SK-N-SH (cell line): ENCODE results near the gene MIGA1. TPM values are rescaled to one million over a fixed set of nuclear protein-coding genes. Genes with fewer than 3 reads are reported as not detected.

Experiments used
- CTCF ChIA-PET: fragments of 300-600, 350-600 bp; formaldehyde crosslinking; extraction: SDS; loops from one replicate; lab custom pipeline; 2021; lab: Yijun Ruan, JAX
- POLR2A ChIA-PET: fragments of 350-600 bp; sonication (Branson Sonifier 250); formaldehyde crosslinking; extraction: SDS; loops from one replicate; lab custom pipeline; 2020; ENCODE audit warnings: antibody characterized with exemption, inconsistent platforms; lab: Yijun Ruan, JAX
- DNase-seq: peaks from one replicate; pipeline ENCODE4 v3.0.0; 2012
- H2AFZ ChIP-seq: fragments of 200-600 bp; sonication (generic); 2 replicates; pipeline ENCODE4 v1.8.1; 2016; ENCODE audit warnings: antibody characterized with exemption, mild to moderate bottlenecking, low read depth
- H3F3A ChIP-seq: fragments of 200-600 bp; sonication (generic); replicated peaks from 2 replicates; pipeline ENCODE3; 2016; ENCODE audit warnings: antibody characterized with exemption, mild to moderate bottlenecking; ENCODE audit not compliant: insufficient read depth
- H3K27ac ChIP-seq, 2 experiments: fragments of 200-500 bp in 1 of 2; fragments of 200-600 bp in 1 of 2; sonication (Bioruptor generic) in 1 of 2; sonication (generic), shearing (Covaris generic) in 1 of 2; 2 replicates each; pipeline versions ENCODE4 v1.5.1 to v1.6.1; 2014 to 2016; ENCODE audit warnings: low read depth in 2 of 2, inconsistent platforms in 1 of 2, low read length in 1 of 2, mild to moderate bottlenecking in 1 of 2, mixed read lengths in 1 of 2
- H3K27me3 ChIP-seq: fragments of 200-600 bp; sonication (generic), shearing (Covaris generic); 2 replicates; pipeline ENCODE4 v1.6.1; 2016; ENCODE audit warnings: mixed run types; ENCODE audit not compliant: insufficient read depth
- H3K36me3 ChIP-seq, 2 experiments: fragments of 200-500 bp in 1 of 2; fragments of 200-600 bp in 1 of 2; sonication (Bioruptor generic) in 1 of 2; sonication (generic) in 1 of 2; replicated peaks in 1 of 2; 2 replicates each; pipeline versions ENCODE3 to v1.5.1; 2014 to 2016; ENCODE audit warnings: low read length in 1 of 2, mild to moderate bottlenecking in 1 of 2; ENCODE audit not compliant: insufficient read depth in 2 of 2, control insufficient read depth in 1 of 2
- H3K4me1 ChIP-seq, 2 experiments: fragments of 200-500 bp in 1 of 2; fragments of 200-600 bp in 1 of 2; sonication (Bioruptor generic) in 1 of 2; sonication (generic), shearing (Covaris generic) in 1 of 2; 2 replicates each; pipeline versions ENCODE4 v1.5.1 to v1.6.1; 2014 to 2016; ENCODE audit warnings: low read depth in 1 of 2, low read length in 1 of 2, mixed run types in 1 of 2; ENCODE audit not compliant: insufficient read depth in 2 of 2, control insufficient read depth in 1 of 2
- H3K4me2 ChIP-seq: fragments of 200-600 bp; sonication (generic), shearing (Covaris generic); 2 replicates; pipeline ENCODE4 v1.6.1; 2017; ENCODE audit warnings: mixed run types
- H3K4me3 ChIP-seq, 2 experiments: fragments of 200-500 bp in 1 of 2; fragments of 200-600 bp in 1 of 2; sonication (Bioruptor generic) in 1 of 2; sonication (generic), shearing (Covaris generic) in 1 of 2; 2 replicates each; pipeline versions ENCODE4 v1.5.1 to v1.8.1; 2014 to 2016; ENCODE audit warnings: low read depth in 2 of 2, inconsistent platforms in 1 of 2, low read length in 1 of 2, mild to moderate bottlenecking in 1 of 2, mixed read lengths in 1 of 2, moderate library complexity in 1 of 2
- H3K79me2 ChIP-seq: fragments of 200-600 bp; sonication (generic); 2 replicates; pipeline ENCODE4 v1.8.1; 2017; ENCODE audit warnings: mild to moderate bottlenecking; ENCODE audit not compliant: insufficient read depth
- H3K9ac ChIP-seq: fragments of 200-600 bp; sonication (generic); 2 replicates; pipeline ENCODE4 v1.6.1; 2017; ENCODE audit warnings: mixed run types
- H3K9me2 ChIP-seq: fragments of 200-600 bp; sonication (generic); 2 replicates; pipeline ENCODE4 v1.6.1; 2017; ENCODE audit warnings: mixed run types
- H3K9me3 ChIP-seq: fragments of 200-600 bp; sonication (generic); 2 replicates; pipeline ENCODE4 v1.6.1; 2017; ENCODE audit warnings: mixed run types, mild to moderate bottlenecking, moderate library complexity
- H4K20me1 ChIP-seq: fragments of 200-600 bp; sonication (generic); 2 replicates; pipeline ENCODE4 v1.6.1; 2017; ENCODE audit warnings: mild to moderate bottlenecking, mixed run types; ENCODE audit not compliant: insufficient read depth
- CHD2 ChIP-seq: fragments of 150-350 bp; IDR thresholded peaks from 2 replicates; pipeline ENCODE4 v1.6.1; 2018; ENCODE audit warnings: low read length; ENCODE audit not compliant: partially characterized antibody
- CTCF ChIP-seq: fragments of 200-600 bp; sonication (generic); IDR thresholded peaks from 2 replicates; pipeline ENCODE4 v1.6.1; 2017; ENCODE audit warnings: antibody characterized with exemption, mild to moderate bottlenecking, moderate library complexity
- EZH2phosphoT487 ChIP-seq: fragments of 200-600 bp; sonication (generic); IDR thresholded peaks from 2 replicates; pipeline ENCODE4 v1.6.1; 2017; ENCODE audit warnings: low read depth, mixed run types, mild to moderate bottlenecking, antibody characterized with exemption, moderate library complexity, borderline replicate concordance
- GABPA ChIP-seq: IDR thresholded peaks from 2 replicates; pipeline ENCODE4 v1.4.0; 2012; ENCODE audit warnings: low read depth, mild to moderate bottlenecking
- GATA2 ChIP-seq: sonication (generic); formaldehyde crosslinking; IDR thresholded peaks from 2 replicates; pipeline ENCODE4 v1.5.0; 2020; ENCODE audit warnings: mild to moderate bottlenecking, missing genetic modification reagents
- MEF2A ChIP-seq: IDR thresholded peaks from 2 replicates; pipeline ENCODE4 v1.4.0; 2012; ENCODE audit warnings: low read depth, borderline replicate concordance
- NFIC ChIP-seq: IDR thresholded peaks from 2 replicates; pipeline ENCODE4 v1.4.0; 2012; ENCODE audit warnings: borderline replicate concordance
- NRF1 ChIP-seq: IDR thresholded peaks from 2 replicates; pipeline ENCODE4 v1.6.1; 2012; ENCODE audit warnings: low read depth, mild to moderate bottlenecking, low read length
- RAD21 ChIP-seq: IDR thresholded peaks from 2 replicates; pipeline ENCODE4 v1.6.1; 2012; ENCODE audit warnings: mild to moderate bottlenecking, low read length
- SIN3A ChIP-seq: IDR thresholded peaks from 2 replicates; pipeline ENCODE4 v1.6.1; 2012; ENCODE audit warnings: low read depth, mild to moderate bottlenecking, low read length, moderate library complexity, borderline replicate concordance
- SMC3 ChIP-seq: IDR thresholded peaks from 2 replicates; pipeline ENCODE4 v1.6.1; 2012; ENCODE audit warnings: low read depth, low read length, improper control_type of control experiment
- TEAD4 ChIP-seq: IDR thresholded peaks from 2 replicates; pipeline ENCODE4 v1.4.0; 2012; ENCODE audit warnings: mild to moderate bottlenecking, borderline replicate concordance; ENCODE audit not compliant: insufficient read depth
- USF1 ChIP-seq: IDR thresholded peaks from 2 replicates; pipeline ENCODE4 v1.4.0; 2012; ENCODE audit warnings: low read depth, borderline replicate concordance
- YY1 ChIP-seq: IDR thresholded peaks from 2 replicates; pipeline ENCODE4 v1.4.0; 2012; ENCODE audit warnings: low read depth, mild to moderate bottlenecking
- ZBTB33 ChIP-seq: IDR thresholded peaks from 2 replicates; pipeline ENCODE4 v1.4.0; 2012; ENCODE audit warnings: low read depth, borderline replicate concordance
- WGBS: methylation state at CpG from one replicate; pipeline ENCODE4 v1.1.6; 2017; ENCODE audit warnings: low lambda C conversion rate; 5-methylcytosine and 5-hydroxymethylcytosine counted together
- polyA plus RNA-seq, 3 experiments: library from polyadenylated mRNA; depleted of rRNA; stranded (reverse); fragments of >200 nt; gene quantifications; 2 replicates each; pipeline ENCODE4 v1.2.3, GENCODE V29; 2012
- TF ChIP-seq, protein P1 (sequence below): fragments of 150-350 bp; IDR thresholded peaks from 2 replicates; pipeline ENCODE4 v1.6.1; 2017; ENCODE audit warnings: antibody characterized with exemption, low read length, low read depth, borderline replicate concordance

The MIGA1 gene
- polyA plus RNA-seq, 1 of the 3 experiments (the other 2 are of a cell fraction), result 2.5 TPM

- TF ChIP-seq CHD2 (no peak), GABPA (no peak), EZH2phosphoT487 (no peak)
Observed at GRCh38 chr1:77732090-77732489, 47.4 kb upstream of the MIGA1 start (continued).

DNA sequence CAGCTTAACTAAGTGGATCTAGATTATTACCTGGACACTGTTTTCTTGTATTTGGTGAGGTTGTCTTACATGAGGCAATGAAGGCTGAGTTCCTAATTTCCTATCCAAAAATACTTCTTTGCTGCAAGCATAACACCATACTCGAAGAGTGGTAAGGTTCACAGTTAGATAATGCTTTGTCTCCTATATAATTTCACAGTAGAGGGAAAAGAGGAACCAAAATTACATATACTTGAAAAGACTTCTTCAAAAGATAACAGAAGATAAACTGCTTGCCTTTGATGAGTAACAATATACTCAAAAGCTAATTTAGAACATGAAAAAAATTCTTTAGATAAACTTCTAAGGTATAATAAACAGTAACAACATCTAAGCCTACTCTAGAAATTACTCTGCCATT lies 40.2 kb upstream of the MIGA1 start:
- peaks cover 45 to 54% of the 10 kb centered on the region in 2 experiments for H3K36me3 ChIP-seq
- no peaks in the 10 kb centered on the region for H3K27me3 ChIP-seq
- TF ChIP-seq GABPA (no peak), EZH2phosphoT487 (no peak), RAD21 (no peak), SMC3 (no peak), USF1 (no peak), ZBTB33 (no peak), NFIC (no peak), CTCF (no peak), NRF1 (no peak), TEAD4 (no peak), MEF2A (no peak), YY1 (no peak), SIN3A (no peak), GATA2 (CRISPR knock-in tag) (no peak)
- TF ChIP-seq, protein P1, sequence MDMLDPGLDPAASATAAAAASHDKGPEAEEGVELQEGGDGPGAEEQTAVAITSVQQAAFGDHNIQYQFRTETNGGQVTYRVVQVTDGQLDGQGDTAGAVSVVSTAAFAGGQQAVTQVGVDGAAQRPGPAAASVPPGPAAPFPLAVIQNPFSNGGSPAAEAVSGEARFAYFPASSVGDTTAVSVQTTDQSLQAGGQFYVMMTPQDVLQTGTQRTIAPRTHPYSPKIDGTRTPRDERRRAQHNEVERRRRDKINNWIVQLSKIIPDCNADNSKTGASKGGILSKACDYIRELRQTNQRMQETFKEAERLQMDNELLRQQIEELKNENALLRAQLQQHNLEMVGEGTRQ, result no peak
- no peaks in the 10 kb centered on the region for H3K9me2 ChIP-seq
- peaks cover 15% of the 10 kb centered on the region for H4K20me1 ChIP-seq
- ChIA-PET POLR2A (no interaction called here), CTCF (no interaction called here)
- H3K4me1 ChIP-seq, result peaks cover 4% of the 10 kb centered on the region in 2 experiments; a peak in 3 of 4 replicates
- H3K4me3 ChIP-seq, result no peak overlapping the region
- 100% methylated on average over 1 of the region's 1 CpG for WGBS
- H3K9ac ChIP-seq, result no peak overlapping the region
- H3K4me2 ChIP-seq, result no peak overlapping the region
- no peak for DNase-seq
- H3K27ac ChIP-seq, result no peak overlapping the region
- H3K9me3 ChIP-seq, result no peaks in the 10 kb centered on the region
- peaks cover 18% of the 10 kb centered on the region for H3F3A ChIP-seq
- H3K79me2 ChIP-seq, result peaks cover 28% of the 10 kb centered on the region
- no peak overlapping the region for H2AFZ ChIP-seq
